CD4-positive, alpha-beta T cell treated with Interleukin-6 for 4 hours (primary cell): Measurements from ENCODE around the gene MEGF11.

Experiments
- DNase-seq: peaks from one replicate; pipeline ENCODE4 v3.0.0-alpha.2; 2020; ENCODE audit warnings: mixed read lengths

The MEGF11 gene

GRCh38 chr15:65925338-65925737 lies 328.2 kb downstream of the MEGF11 start:
- DNase-seq: no peak

GRCh38 chr15:65924004-65924403 lies 329.5 kb downstream of the MEGF11 start:
- no peak for DNase-seq

GRCh38 chr15:65923264-65923663 lies 330.3 kb downstream of the MEGF11 start:
- DNase-seq: no peak

GRCh38 chr15:65922621-65923020 lies 330.9 kb downstream of the MEGF11 start:
- no peak for DNase-seq

GRCh38 chr15:65921780-65922179 lies 331.8 kb downstream of the MEGF11 start:
- no peak for DNase-seq

- no peak for DNase-seq
Measured at GRCh38 chr15:65920825-65921309, 332.7 kb downstream of the MEGF11 start.

- no peak for DNase-seq
Measured at GRCh38 chr15:65920121-65920520, 333.4 kb downstream of the MEGF11 start.

GRCh38 chr15:65919353-65919752 lies 334.2 kb downstream of the MEGF11 start:
- DNase-seq: no peak

GRCh38 chr15:65918945-65919344 lies 334.6 kb downstream of the MEGF11 start:
- no peak for DNase-seq

GRCh38 chr15:65918357-65918920 lies 335.1 kb downstream of the MEGF11 start:
- no peak for DNase-seq

- no peak for DNase-seq
Measured at GRCh38 chr15:65917936-65918335, 335.6 kb downstream of the MEGF11 start.

- DNase-seq: no peak
Measured at GRCh38 chr15:65917407-65917756, 336.2 kb downstream of the MEGF11 start.

- no peak for DNase-seq
Measured at GRCh38 chr15:65916664-65917406, 336.7 kb downstream of the MEGF11 start.

- DNase-seq: no peak
Measured at GRCh38 chr15:65916041-65916663, 337.4 kb downstream of the MEGF11 start.

- DNase-seq: no peak
Measured at GRCh38 chr15:65914981-65915925, 338.3 kb downstream of the MEGF11 start.

- DNase-seq: no peak
Measured at GRCh38 chr15:65914386-65914785, 339.2 kb downstream of the MEGF11 start.

GRCh38 chr15:65913631-65914199 lies 339.8 kb downstream of the MEGF11 start:
- no peak for DNase-seq

GRCh38 chr15:65912235-65912634 lies 341.3 kb downstream of the MEGF11 start:
- no peak for DNase-seq

- no peak for DNase-seq
Measured at GRCh38 chr15:65910341-65910740, 343.2 kb downstream of the MEGF11 start.

- DNase-seq: no peak
Measured at GRCh38 chr15:65909831-65910230, 343.7 kb downstream of the MEGF11 start.

- DNase-seq: no peak
Measured at GRCh38 chr15:65908876-65909275, 344.7 kb downstream of the MEGF11 start.

GRCh38 chr15:65907661-65908060 lies 345.9 kb downstream of the MEGF11 start:
- DNase-seq: no peak

- no peak for DNase-seq
Measured at GRCh38 chr15:65906396-65906795, 347.2 kb downstream of the MEGF11 start.
